Measurements from ENCODE around the gene OR10V1. TPM values are rescaled to one million over a fixed set of nuclear protein-coding genes. Genes with fewer than 3 reads are reported as not detected.

Gene OR10V1
- polyA plus RNA-seq, 2 of the 4 experiments (the other 2 are of a cell fraction) = not detected

Other genes starting within 250 kb of the OR10V1 start
- gene OR4D10, start 240.5 kb downstream of the OR10V1 start, polyA plus RNA-seq (2011; rRNA removed) = not detected in 2 replicates
- gene OR4D10, start 240.5 kb downstream of the OR10V1 start, polyA plus RNA-seq (2017; fragmentation: RNase III; extraction: RNeasy Plus Mini Kit Qiagen cat#74134 plus additional on column Dnase treatment) = not detected in 3 replicates
- not detected in 2 replicates for gene OR4D11, start 210.3 kb downstream of the OR10V1 start, polyA plus RNA-seq (2011; rRNA removed)
- not detected in 3 replicates for gene OR4D11, start 210.3 kb downstream of the OR10V1 start, polyA plus RNA-seq (2017; fragmentation: RNase III; extraction: RNeasy Plus Mini Kit Qiagen cat#74134 plus additional on column Dnase treatment)
- gene OR4D9, start 202.3 kb downstream of the OR10V1 start, polyA plus RNA-seq (2011; rRNA removed) = not detected in 2 replicates
- gene OR4D9, start 202.3 kb downstream of the OR10V1 start, polyA plus RNA-seq (2017; fragmentation: RNase III; extraction: RNeasy Plus Mini Kit Qiagen cat#74134 plus additional on column Dnase treatment) = not detected in 3 replicates
- gene OSBP, start 98.1 kb downstream of the OR10V1 start, polyA plus RNA-seq (2011; rRNA removed) = 31.7 and 39.6 TPM in 2 replicates
- 25.4 to 26.3 TPM (median 25.9 TPM) in 3 replicates for gene OSBP, start 98.1 kb downstream of the OR10V1 start, polyA plus RNA-seq (2017; fragmentation: RNase III; extraction: RNeasy Plus Mini Kit Qiagen cat#74134 plus additional on column Dnase treatment)
- 54.6 and 61.4 TPM in 2 replicates for gene PATL1, start 44.8 kb downstream of the OR10V1 start, polyA plus RNA-seq (2011; rRNA removed)
- 36.5 to 40.6 TPM (median 37.2 TPM) in 3 replicates for gene PATL1, start 44.8 kb downstream of the OR10V1 start, polyA plus RNA-seq (2017; fragmentation: RNase III; extraction: RNeasy Plus Mini Kit Qiagen cat#74134 plus additional on column Dnase treatment)
- 13.5 and 15.4 TPM in 2 replicates for gene STX3, start 41.5 kb upstream of the OR10V1 start, polyA plus RNA-seq (2011; rRNA removed)
- gene STX3, start 41.5 kb upstream of the OR10V1 start, polyA plus RNA-seq (2017; fragmentation: RNase III; extraction: RNeasy Plus Mini Kit Qiagen cat#74134 plus additional on column Dnase treatment) = 11.1 to 15.2 TPM (median 11.2 TPM) in 3 replicates
- 62.8 and 77.7 TPM in 2 replicates for gene MRPL16, start 96.9 kb upstream of the OR10V1 start, polyA plus RNA-seq (2011; rRNA removed)
- gene MRPL16, start 96.9 kb upstream of the OR10V1 start, polyA plus RNA-seq (2017; fragmentation: RNase III; extraction: RNeasy Plus Mini Kit Qiagen cat#74134 plus additional on column Dnase treatment) = 54.3 to 59.0 TPM (median 57.3 TPM) in 3 replicates
- not detected in 2 replicates for gene CBLIF, start 131.7 kb upstream of the OR10V1 start, polyA plus RNA-seq (2011; rRNA removed)
- not detected in 3 replicates for gene CBLIF, start 131.7 kb upstream of the OR10V1 start, polyA plus RNA-seq (2017; fragmentation: RNase III; extraction: RNeasy Plus Mini Kit Qiagen cat#74134 plus additional on column Dnase treatment)
- 0.79 and 1.5 TPM in 2 replicates for gene TCN1, start 152.6 kb upstream of the OR10V1 start, polyA plus RNA-seq (2011; rRNA removed)
- 0.18 to 0.47 TPM (median 0.22 TPM) in 3 replicates for gene TCN1, start 152.6 kb upstream of the OR10V1 start, polyA plus RNA-seq (2017; fragmentation: RNase III; extraction: RNeasy Plus Mini Kit Qiagen cat#74134 plus additional on column Dnase treatment)
- gene OOSP3, start 164.9 kb upstream of the OR10V1 start, polyA plus RNA-seq (2011; rRNA removed) = not detected in 2 replicates
- not detected in 3 replicates for gene OOSP3, start 164.9 kb upstream of the OR10V1 start, polyA plus RNA-seq (2017; fragmentation: RNase III; extraction: RNeasy Plus Mini Kit Qiagen cat#74134 plus additional on column Dnase treatment)
- gene OOSP1, start 224.6 kb upstream of the OR10V1 start, polyA plus RNA-seq (2011; rRNA removed) = not detected in 2 replicates
- gene OOSP1, start 224.6 kb upstream of the OR10V1 start, polyA plus RNA-seq (2017; fragmentation: RNase III; extraction: RNeasy Plus Mini Kit Qiagen cat#74134 plus additional on column Dnase treatment) = not detected in 3 replicates